Thyroid gland (tissue), 4 donors: Measurements from ENCODE around the gene MAGI1. TPM values are rescaled to one million over a fixed set of nuclear protein-coding genes. Genes with fewer than 3 reads are reported as not detected.

Source experiments
- DNase-seq, 2 donors: peaks; one replicate each; pipeline ENCODE4 v3.0.0-alpha.2; 2019
- H3K27ac ChIP-seq, 3 donors: fragments of 200-600 bp; sonication (generic); 1 replicate in 2 of 3; 2 replicates in 1 of 3; pipeline ENCODE4 v1.5.1; 2016 to 2019; ENCODE audit warnings: mild to moderate bottlenecking in 1 of 3, moderate library complexity in 1 of 3
- H3K27me3 ChIP-seq: fragments of 200-600 bp; sonication (generic); one replicate; pipeline ENCODE4 v1.5.1; 2019
- H3K36me3 ChIP-seq, 2 donors: fragments of 200-600 bp; sonication (generic); one replicate each; pipeline ENCODE4 v1.5.1; 2016 to 2019
- H3K4me1 ChIP-seq, 2 donors: fragments of 200-600 bp; sonication (generic); one replicate each; pipeline ENCODE4 v1.5.1; 2017 to 2019
- H3K4me3 ChIP-seq, 3 donors: fragments of 200-600 bp; sonication (generic); replicated peaks in 1 of 3; 1 replicate in 2 of 3; 2 replicates in 1 of 3; pipeline ENCODE4 v1.5.1; 2016; ENCODE audit warnings: mild to moderate bottlenecking in 1 of 3
- H3K9me3 ChIP-seq: fragments of 200-600 bp; sonication (generic); one replicate; pipeline ENCODE4 v1.5.1; 2017
- CTCF ChIP-seq, 6 experiments: fragments of 200-600 bp in 3 of 6; fragments of 450-650 bp in 3 of 6; sonication (generic) in 3 of 6; IDR thresholded peaks; one replicate each; pipeline ENCODE4 v1.5.1; 2016 to 2019; ENCODE audit warnings: antibody characterized with exemption in 6 of 6, mild to moderate bottlenecking in 2 of 6, inconsistent platforms in 1 of 6, moderate library complexity in 1 of 6
- POLR2A ChIP-seq, 2 donors: fragments of 450-650 bp; IDR thresholded peaks; one replicate each; pipeline ENCODE4 v1.6.1; 2017; ENCODE audit warnings: antibody characterized with exemption in 2 of 2, mild to moderate bottlenecking in 2 of 2, moderate library complexity in 1 of 2
- WGBS, 2 donors: methylation state at CpG; one replicate each; pipeline ENCODE4 v1.1.5; 2017; 5-methylcytosine and 5-hydroxymethylcytosine counted together
- intact Hi-C: fragments of 100-400 bp; cut with DNase I; formaldehyde crosslinking; loops from one replicate; pipeline ENCODE4 v1.15.1; 2023
- total RNA-seq, 4 donors: library from RNA; depleted of rRNA; stranded (reverse); fragments of >200 nt; gene quantifications; one replicate each; pipeline ENCODE4 v1.2.3, GENCODE V29; 2016

MAGI1 gene
- total RNA-seq, 4 donors from 2014 or later: 60.5 to 123 (median 87.5) TPM

GRCh38 chr3:65535260-65535659 lies 503.5 kb downstream of the MAGI1 start:
- WGBS, 2 donors: 77 to 81% methylated on average over 2 of the region's 2 CpGs
- TF ChIP-seq POLR2A (IDR thresholded peaks at IDR 0.05) (no peak), CTCF (IDR thresholded peaks at IDR 0.05) (no peak)
- Histone ChIP-seq H3K27me3 (no peaks in the 10 kb centered on the region), H3K9me3 (no peaks in the 10 kb centered on the region), H3K4me3 (no peak overlapping the region), H3K4me1 (no peaks in the 10 kb centered on the region), H3K27ac (no peak overlapping the region), H3K36me3 (no peaks in the 10 kb centered on the region)
- intact Hi-C loops: no loop called here
- DNase-seq: no peak

GRCh38 chr3:65534805-65535204 lies 503.9 kb downstream of the MAGI1 start:
- intact Hi-C loops: no loop called here

GRCh38 chr3:65532749-65533148 lies 506.0 kb downstream of the MAGI1 start:
- Histone ChIP-seq H3K4me3 (no peak overlapping the region), H3K36me3 (no peaks in the 10 kb centered on the region), H3K27ac (no peak overlapping the region), H3K9me3 (no peaks in the 10 kb centered on the region), H3K4me1 (no peaks in the 10 kb centered on the region), H3K27me3 (no peaks in the 10 kb centered on the region)
- 94 to 97% methylated on average over 6 of the region's 6 CpGs for WGBS, 2 donors
- TF ChIP-seq CTCF (IDR thresholded peaks at IDR 0.05): no peak
- no peak for TF ChIP-seq POLR2A (IDR thresholded peaks at IDR 0.05)
- no peak for DNase-seq
- intact Hi-C loops: no loop called here

More at GRCh38 chr3:65534805-65535204, 503.9 kb downstream of the MAGI1 start:
- H3K4me3 ChIP-seq: no peak overlapping the region
- TF ChIP-seq CTCF (IDR thresholded peaks at IDR 0.05) (no peak), POLR2A (IDR thresholded peaks at IDR 0.05) (no peak)
- DNase-seq: no peak
- H3K27me3 ChIP-seq: no peaks in the 10 kb centered on the region
- no peaks in the 10 kb centered on the region for H3K36me3 ChIP-seq
- no peaks in the 10 kb centered on the region for H3K9me3 ChIP-seq
- 77 to 81% methylated on average over 3 of the region's 3 CpGs for WGBS, 2 donors
- no peak overlapping the region for H3K27ac ChIP-seq
- no peaks in the 10 kb centered on the region for H3K4me1 ChIP-seq

GRCh38 chr3:65532215-65532614 lies 506.5 kb downstream of the MAGI1 start:
- TF ChIP-seq CTCF (IDR thresholded peaks at IDR 0.05) (no peak), POLR2A (IDR thresholded peaks at IDR 0.05) (no peak)
- H3K27me3 ChIP-seq: no peaks in the 10 kb centered on the region
- H3K4me1 ChIP-seq: no peaks in the 10 kb centered on the region
- WGBS, 2 donors: 85 to 93% methylated on average over 4 of the region's 4 CpGs
- intact Hi-C loops: no loop called here
- DNase-seq: no peak
- H3K4me3 ChIP-seq: no peak overlapping the region
- H3K9me3 ChIP-seq: no peaks in the 10 kb centered on the region
- no peaks in the 10 kb centered on the region for H3K36me3 ChIP-seq
- no peak overlapping the region for H3K27ac ChIP-seq

- H3K36me3 ChIP-seq: no peaks in the 10 kb centered on the region
- DNase-seq: no peak
- H3K4me3 ChIP-seq: no peak overlapping the region
- intact Hi-C loops: no loop called here
- H3K4me1 ChIP-seq: no peaks in the 10 kb centered on the region
- H3K27me3 ChIP-seq: no peaks in the 10 kb centered on the region
- H3K9me3 ChIP-seq: no peaks in the 10 kb centered on the region
- TF ChIP-seq POLR2A (IDR thresholded peaks at IDR 0.05) (no peak), CTCF (IDR thresholded peaks at IDR 0.05) (no peak)
- WGBS, 2 donors: 74 to 82% methylated on average over 1 of the region's 1 CpG
- H3K27ac ChIP-seq: no peak overlapping the region
These were observed 507.2 kb downstream of the MAGI1 start for GRCh38 chr3:65531499-65531898.
